GM21737 (cell line): Measurements from ENCODE around the gene PARP6.

ENCODE experiments used
- ATAC-seq: cut with Tn5 transposase; IDR thresholded peaks from one replicate; pipeline ENCODE4 v1.9.1; 2021; ENCODE audit warnings: mild to moderate bottlenecking, moderate library complexity; ENCODE audit not compliant: unreplicated experiment

The PARP6 gene

DNA sequence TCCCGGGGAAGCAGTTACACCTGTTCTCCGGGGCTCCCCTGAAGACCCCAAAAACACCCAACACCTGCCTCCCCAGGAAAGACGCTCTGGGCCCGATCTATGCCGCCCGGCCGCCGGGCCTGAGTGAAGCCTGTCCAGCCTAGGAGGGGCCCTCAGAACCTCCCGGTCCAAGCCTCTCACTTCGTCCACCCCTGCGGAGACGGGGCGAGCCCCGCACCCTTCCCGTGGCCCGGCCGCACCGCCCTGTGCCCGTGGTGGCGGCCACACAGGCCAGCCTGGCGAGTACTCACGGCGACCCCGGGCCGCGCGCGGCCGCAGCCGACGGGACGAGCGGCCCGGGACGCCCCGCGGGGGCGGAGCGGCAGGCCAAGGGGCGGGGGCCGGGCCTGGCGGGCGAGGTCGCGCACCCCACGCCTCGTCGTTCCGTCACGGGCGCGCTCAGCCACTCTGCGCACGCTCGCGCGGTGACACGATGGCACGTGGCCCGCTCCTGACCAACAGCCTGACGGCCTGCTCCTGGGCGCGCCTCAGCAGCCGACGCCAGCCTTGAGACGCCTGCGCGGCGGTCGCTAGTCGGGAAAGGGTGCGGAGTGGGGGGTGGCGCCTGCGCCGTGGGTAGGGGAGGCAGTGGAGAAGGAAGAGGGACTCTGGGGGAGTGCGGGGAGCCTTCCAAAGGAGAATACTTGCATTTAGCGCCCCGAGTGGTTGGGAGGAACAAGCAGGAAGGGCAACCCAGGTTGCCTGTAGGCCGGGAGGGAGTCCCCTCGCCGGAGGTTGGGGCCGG lies at the start of gene PARP6:
TSS of gene PARP6 (minus strand) at position 342 of the 784 bp plus-strand sequence. CDS start 5,077 bp downstream, outside the sequence.
- peak; percentile 96 for ATAC-seq

- ATAC-seq = no peak
Measured at GRCh38 chr15:72319985-72320671, 47.8 kb upstream of the PARP6 start, which contains the start of gene CELF6. CELF6 (minus strand) TSS chr15:72320157; CDS start chr15:72319874, 283 bp downstream.

DNA sequence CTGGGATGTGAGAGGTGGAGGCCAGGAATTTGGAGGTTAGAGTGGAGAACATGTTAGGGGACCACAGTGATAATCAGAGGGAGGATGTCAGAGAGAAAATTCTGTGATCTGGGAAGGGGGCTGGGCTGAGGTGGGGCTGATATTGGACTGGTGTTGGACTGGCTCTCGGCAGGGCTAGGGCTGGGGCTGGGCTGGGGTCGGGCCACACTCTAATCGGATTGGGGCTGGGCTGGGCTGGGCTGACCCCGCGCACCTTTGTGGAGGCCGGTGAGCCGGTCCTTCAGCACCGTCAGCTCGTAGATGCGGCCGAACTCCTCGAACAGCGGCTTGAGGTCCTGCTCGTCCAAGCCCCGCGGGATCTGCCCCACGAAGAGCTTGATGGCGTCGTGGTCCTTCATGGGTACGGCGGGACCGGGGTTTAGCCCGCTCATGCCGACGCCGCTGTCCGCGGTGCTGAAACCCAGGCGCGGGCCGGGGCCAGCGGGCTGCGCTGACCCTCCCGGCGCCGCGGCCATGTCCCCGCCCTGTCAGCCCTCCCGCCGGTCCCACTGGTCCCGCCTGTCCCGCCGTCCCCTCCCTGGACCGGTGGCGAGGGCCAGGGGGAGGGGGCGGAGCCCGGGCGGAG lies 47.1 kb upstream of the PARP6 start:
- no peak for ATAC-seq

GRCh38 chr15:72318408-72318942 lies 46.1 kb upstream of the PARP6 start:
- no peak for ATAC-seq

GRCh38 chr15:72315706-72316370 lies 43.5 kb upstream of the PARP6 start:
- ATAC-seq = no peak

- no peak for ATAC-seq
Measured at GRCh38 chr15:72313881-72314280, 41.5 kb upstream of the PARP6 start.

DNA sequence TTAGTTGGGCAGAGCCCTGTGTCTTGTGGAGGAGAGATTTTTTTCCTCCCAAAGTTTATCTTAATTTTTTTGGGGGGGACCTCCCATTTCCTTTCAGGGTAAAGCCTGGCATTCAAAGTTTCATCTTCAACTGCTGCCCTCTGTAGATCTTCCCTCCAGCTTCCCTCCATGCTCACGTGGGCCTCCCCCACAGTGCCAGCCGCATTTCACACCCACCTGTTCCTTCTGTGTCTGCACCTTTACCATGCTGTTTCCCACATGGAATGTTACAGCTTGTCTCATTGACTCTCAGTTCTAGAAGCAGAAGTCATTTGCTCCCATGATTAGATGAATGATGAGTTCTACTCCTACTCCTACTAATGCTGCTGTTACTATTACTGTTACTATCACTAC lies 41.1 kb upstream of the PARP6 start:
- no peak for ATAC-seq

DNA sequence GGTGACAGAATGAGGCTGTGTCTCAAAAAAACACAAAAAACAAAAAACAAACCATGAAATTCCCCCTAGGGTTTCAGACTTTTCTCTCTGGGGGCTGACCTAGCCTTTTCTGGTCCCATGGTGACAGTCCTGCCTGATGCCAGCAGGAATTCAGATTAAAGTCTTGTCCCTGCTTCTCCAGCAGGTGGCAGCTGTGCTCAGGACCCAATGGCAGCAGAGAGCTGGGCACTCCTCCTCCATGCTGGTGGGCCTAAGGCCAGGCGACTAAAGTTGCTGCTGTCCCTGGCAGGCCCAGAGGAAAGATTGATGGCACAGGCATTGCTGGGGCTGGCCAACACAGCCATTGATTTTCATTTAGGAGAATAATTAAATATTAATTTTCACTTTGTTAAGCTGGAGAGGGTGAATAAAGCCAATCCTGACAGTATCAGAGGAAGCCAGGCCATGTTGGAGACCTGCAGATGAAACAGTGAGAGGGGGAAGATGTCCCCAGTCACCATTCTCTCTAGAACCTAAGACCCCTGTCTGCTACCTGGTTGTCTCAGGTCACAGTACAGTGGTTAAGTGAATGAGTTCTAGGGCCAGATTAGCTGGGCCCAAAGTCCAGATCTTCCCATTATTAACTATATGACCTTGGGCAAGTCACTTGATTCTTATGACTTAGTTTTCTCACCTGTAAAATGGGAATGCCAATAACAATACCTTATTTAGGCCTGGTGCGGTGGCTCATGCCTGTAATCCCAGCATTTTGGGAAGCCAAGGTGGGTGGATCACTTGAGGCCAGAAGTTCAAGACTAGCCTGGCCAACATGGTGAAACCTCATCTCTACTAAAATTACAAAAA lies 40.5 kb upstream of the PARP6 start:
- ATAC-seq = no peak

DNA sequence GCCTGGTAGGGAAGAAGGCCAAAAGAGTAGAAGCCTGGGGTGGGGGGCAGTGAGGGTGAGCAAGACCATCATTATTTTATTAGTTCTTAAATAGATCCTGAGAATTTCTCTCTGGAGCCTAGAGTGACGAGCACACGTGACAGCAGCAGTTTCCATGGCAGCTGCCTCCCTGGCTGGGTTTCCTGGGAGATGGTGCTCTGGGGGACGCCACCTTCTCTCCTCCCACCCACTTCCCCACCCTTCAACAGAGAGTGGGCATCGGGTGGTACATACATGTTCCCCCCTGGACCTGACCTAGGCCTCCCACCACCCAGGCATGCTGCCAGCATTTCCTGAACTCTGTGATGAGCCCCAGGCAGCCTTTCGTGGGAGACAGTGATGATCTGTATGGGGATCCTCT lies 34.7 kb upstream of the PARP6 start:
- ATAC-seq = no peak

DNA sequence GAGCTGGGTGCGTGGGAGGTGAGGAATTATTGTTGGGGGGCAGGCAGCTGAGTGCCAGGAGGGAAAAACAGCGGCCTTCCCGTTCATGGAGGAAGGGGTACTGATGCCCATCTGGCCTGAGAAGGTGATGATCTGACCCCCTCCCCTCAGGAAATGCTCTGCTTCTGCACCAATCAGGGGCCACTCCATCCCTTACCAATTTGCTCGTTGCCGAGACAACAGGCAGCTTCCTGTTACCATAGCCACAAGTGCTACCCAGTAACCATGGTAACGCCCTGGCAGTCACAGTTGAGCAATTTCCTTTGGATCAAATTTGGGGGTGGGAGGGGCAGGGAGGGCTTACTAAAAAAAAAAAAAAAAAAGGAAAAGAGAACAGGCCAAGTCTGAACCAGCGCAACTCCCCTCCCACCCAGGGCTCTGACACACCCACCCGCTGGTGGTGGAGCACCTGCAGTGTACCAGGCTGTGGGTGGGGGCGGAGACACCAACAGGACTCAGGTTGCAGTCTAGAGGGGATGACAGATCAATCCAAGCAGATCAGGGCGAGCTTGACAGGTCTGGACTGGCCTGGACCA lies 33.9 kb upstream of the PARP6 start:
- ATAC-seq = no peak

DNA sequence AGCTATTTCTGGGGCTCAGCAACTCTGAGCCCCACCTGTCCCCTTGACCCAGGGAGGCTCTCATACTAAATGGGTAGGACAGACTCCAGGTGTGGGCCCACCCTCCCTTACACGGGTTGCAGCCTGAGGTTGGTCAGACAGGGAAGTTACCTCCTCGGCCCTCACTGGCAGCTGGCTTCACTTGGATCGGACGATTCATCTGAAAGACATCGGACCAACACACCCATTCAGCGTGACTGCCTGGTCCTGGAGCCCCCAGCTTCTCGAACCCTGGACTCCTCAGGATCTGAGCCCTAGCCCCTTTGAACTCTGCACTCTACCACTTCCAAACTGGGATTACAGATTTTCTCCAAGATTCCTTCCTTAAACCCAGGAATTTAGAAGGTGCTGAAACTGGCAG lies 32.2 kb upstream of the PARP6 start:
- no peak for ATAC-seq

- no peak for ATAC-seq
Measured at GRCh38 chr15:72302955-72303354, 30.6 kb upstream of the PARP6 start.

DNA sequence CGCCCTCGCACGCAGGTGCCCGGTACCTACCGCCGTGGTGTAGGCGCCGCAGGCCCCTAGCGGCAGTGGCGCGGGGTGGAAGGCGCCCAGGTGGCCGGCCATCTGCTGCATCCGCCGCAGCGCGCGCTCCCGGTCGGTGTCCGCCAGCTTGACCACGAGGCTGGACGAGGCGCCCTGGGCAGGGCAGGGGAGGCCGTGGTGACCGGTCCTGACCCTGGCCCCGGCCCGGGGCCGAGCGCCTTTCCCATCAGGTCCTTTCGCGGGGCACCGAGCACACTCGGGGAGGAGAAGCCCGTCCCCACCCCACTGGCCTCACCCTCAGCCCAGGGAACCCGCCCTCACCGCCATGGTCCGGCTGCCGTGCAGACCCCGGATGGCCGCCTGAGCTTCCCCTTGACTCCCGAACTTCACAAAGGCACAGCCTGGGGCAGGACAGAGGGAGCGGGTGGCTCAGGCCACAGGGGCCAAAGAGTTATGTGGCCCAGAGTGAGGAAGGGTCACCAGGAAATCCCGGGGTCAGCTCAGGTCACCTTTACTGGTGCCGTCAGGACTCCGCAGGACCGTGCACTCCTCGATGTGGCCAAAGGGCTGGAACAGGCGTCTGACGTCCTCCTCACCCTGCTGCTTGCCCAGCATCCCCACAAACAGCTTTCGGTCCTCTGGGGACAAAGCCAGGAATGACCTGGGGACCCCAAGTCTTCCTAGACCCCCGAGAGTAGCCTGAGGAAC lies 17.4 kb upstream of the PARP6 start:
- no peak for ATAC-seq

DNA sequence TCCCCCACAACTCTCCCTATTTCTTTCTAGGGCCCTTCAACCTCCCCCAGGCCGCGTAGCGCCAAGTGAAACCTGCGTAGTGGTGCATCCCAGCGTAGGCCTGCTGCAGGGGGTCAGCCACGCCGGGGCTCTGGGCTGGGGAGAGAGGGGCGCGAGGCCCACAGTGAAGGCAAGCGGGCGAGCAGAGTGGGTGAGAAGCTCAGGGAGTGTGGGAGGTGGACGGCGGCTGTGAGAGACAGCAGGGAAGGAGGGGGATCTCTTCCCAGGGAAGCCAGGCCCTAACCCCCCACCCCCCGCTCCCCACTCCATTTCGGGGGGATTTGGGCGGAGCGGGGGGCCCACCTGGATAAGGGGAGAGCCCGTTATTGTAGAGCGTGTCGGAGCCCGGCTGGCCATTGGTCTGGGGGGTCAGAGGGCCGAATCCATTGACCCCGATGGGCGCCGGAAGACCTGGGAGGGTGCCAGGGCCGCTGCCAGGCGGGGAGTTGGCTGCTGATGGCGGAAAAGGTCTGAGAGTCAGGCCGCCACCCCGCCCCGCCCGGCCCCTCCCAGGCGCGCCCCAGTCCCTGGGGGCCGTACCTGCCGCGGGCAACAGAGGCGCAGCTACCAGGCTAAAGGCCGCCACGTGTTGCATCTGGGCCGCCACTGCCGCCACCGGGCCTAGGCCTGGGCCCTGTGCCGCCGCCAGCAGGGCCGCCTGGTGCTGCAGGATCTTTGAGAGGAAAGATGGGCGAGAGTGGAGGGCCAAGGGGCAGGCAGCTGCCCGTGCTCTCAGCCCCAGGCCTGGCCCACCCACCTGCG lies 16.6 kb upstream of the PARP6 start:
- ATAC-seq = no peak

- ATAC-seq = no peak
Measured at GRCh38 chr15:72285927-72286516, 13.7 kb upstream of the PARP6 start.

DNA sequence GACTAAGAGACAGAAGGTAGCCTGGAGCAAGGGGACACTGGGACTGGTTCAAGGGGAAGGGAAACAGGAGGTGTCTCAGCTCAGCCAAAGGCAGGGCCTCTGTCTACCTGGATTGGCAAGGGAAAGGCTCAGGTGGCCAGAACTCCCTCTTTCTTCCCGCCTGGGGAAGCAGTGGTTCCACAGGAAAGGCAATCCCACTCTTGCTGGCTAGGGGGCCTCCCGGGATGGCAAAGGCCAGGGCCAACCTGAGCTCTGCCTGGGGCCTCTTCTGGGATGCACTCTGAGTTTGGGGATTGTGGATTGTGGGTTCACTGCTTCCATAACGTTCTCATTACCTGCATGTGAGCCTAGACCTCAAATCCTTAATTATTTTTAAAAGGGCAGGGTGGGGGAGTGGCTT lies 13.0 kb upstream of the PARP6 start:
- no peak for ATAC-seq

GRCh38 chr15:72284781-72285180 lies 12.4 kb upstream of the PARP6 start:
- no peak for ATAC-seq

- no peak for ATAC-seq
Measured at GRCh38 chr15:72281713-72282112, 9.4 kb upstream of the PARP6 start.
